K562 (cell line): Measurements from ENCODE around the gene GALNT18. TPM values are rescaled to one million over a fixed set of nuclear protein-coding genes. Genes with fewer than 3 reads are reported as not detected.
A peak's percentile ranks its signal among the peaks of the same experiment; 100 is the strongest.

Source experiments
- ATAC-seq: fragments of 200-7000 bp; cut with Tn5 transposase; 3 replicates; pipeline ENCODE4 v1.9.1; 2020; ENCODE audit warnings: moderate library complexity
- BruUV-seq: library from RNA; stranded (reverse); fragments of 400-500 nt; replicated peaks from 2 replicates; lab custom pipeline; 2021; lab: Mats Ljungman, UMichigan
- CTCF ChIA-PET: fragments of 300-600 bp; formaldehyde crosslinking; extraction: SDS; loops from one replicate; lab custom pipeline; 2021; ENCODE audit warnings: low intra/inter-chr PET ratio; lab: Yijun Ruan, JAX
- POLR2A ChIA-PET: fragments of 300-600, 350-650 bp; sonication (Branson Sonifier 250); formaldehyde crosslinking; extraction: SDS; loops from one replicate; lab custom pipeline; 2021; ENCODE audit warnings: antibody characterized with exemption, inconsistent platforms; lab: Yijun Ruan, JAX
- DNase-seq, 4 experiments: peaks; one replicate each; pipeline versions ENCODE4 v3.0.0 to v3.0.0-alpha.2; 2011 to 2018; ENCODE audit warnings: low spot score in 3 of 4, mixed read lengths in 3 of 4; ENCODE audit errors: extremely low read depth in 1 of 4
- FAIRE-seq: peaks from 2 replicates; lab custom pipeline; 2011; peaks lifted over from hg19 to GRCh38; lab: Jason Lieb, UNC
- H2AFZ ChIP-seq: 2 replicates; pipeline ENCODE4 v1.6.0; 2011; ENCODE audit warnings: low read depth, low read length, control low read depth, inconsistent platforms
- H3K27ac ChIP-seq: fragments of 200-600 bp; 3 replicates; pipeline ENCODE4 v1.8.0; 2011; ENCODE audit warnings: low read depth, mild to moderate bottlenecking, control low read depth, inconsistent platforms, low read length, moderate library complexity, mixed read lengths; ENCODE audit errors: extremely low read depth
- H3K27me3 ChIP-seq, 2 experiments: fragments of 300-600 bp in 1 of 2; 2 replicates in 1 of 2; 3 replicates in 1 of 2; pipeline versions ENCODE4 v1.6.0 to v1.8.0; 2011; ENCODE audit warnings: inconsistent platforms in 2 of 2, low read length in 2 of 2, mild to moderate bottlenecking in 1 of 2, mixed read lengths in 1 of 2, moderate library complexity in 1 of 2; ENCODE audit not compliant: control insufficient read depth in 2 of 2, insufficient read depth in 2 of 2
- H3K36me3 ChIP-seq: fragments of 300-600 bp; 3 replicates; pipeline ENCODE4 v1.8.0; 2011; ENCODE audit warnings: mild to moderate bottlenecking, low read length, inconsistent platforms; ENCODE audit not compliant: control insufficient read depth, insufficient read depth
- H3K4me1 ChIP-seq, 2 experiments: fragments of 200-600 bp in 1 of 2; replicated peaks in 1 of 2; 2 replicates in 1 of 2; 3 replicates in 1 of 2; pipeline versions ENCODE4 v1.5.1 to v1.8.0; 2011; ENCODE audit warnings: inconsistent platforms in 2 of 2, low read length in 2 of 2, mild to moderate bottlenecking in 1 of 2, mixed read lengths in 1 of 2, moderate library complexity in 1 of 2; ENCODE audit not compliant: control insufficient read depth in 2 of 2, insufficient read depth in 2 of 2
- H3K4me2 ChIP-seq: 2 replicates; pipeline ENCODE4 v1.6.1; 2011; ENCODE audit warnings: low read length, control low read depth, inconsistent platforms, mixed read lengths; ENCODE audit not compliant: insufficient read depth
- H3K4me3 ChIP-seq: fragments of 200-600 bp; sonication (generic), shearing (Covaris generic); 2 replicates; pipeline ENCODE4 v1.5.1; 2016; ENCODE audit warnings: control low read depth, inconsistent platforms
- H3K79me2 ChIP-seq: fragments of 200-600 bp; 3 replicates; pipeline ENCODE4 v1.8.0; 2011; ENCODE audit warnings: low read length, inconsistent platforms; ENCODE audit not compliant: control insufficient read depth, insufficient read depth
- H3K9ac ChIP-seq, 2 experiments: 2 replicates each; pipeline versions ENCODE4 v1.6.0 to v1.6.1; 2011; ENCODE audit warnings: low read depth in 2 of 2, low read length in 2 of 2, control low read depth in 1 of 2, inconsistent platforms in 1 of 2, mild to moderate bottlenecking in 1 of 2, mixed read lengths in 1 of 2; ENCODE audit not compliant: insufficient read depth in 1 of 2
- H3K9me1 ChIP-seq: one replicate; pipeline ENCODE4 v1.6.0; 2011; ENCODE audit warnings: inconsistent platforms, mild to moderate bottlenecking, low read length, moderate library complexity; ENCODE audit not compliant: control insufficient read depth, insufficient read depth
- H3K9me3 ChIP-seq: replicated peaks from 2 replicates; pipeline ENCODE4 v1.5.1; 2011; ENCODE audit warnings: low read depth, low read length, inconsistent platforms; ENCODE audit not compliant: control insufficient read depth, insufficient read depth
- H4K20me1 ChIP-seq: replicated peaks from 2 replicates; pipeline ENCODE4 v1.6.1; 2011; ENCODE audit warnings: low read length, inconsistent platforms, mixed read lengths; ENCODE audit not compliant: control insufficient read depth, insufficient read depth
- PHF8 ChIP-seq: fragments of 200-600 bp; sonication (generic); IDR thresholded peaks from 2 replicates; pipeline ENCODE4 v1.6.1; 2012; ENCODE audit warnings: mixed run types, mild to moderate bottlenecking, inconsistent platforms, low read length, moderate library complexity, borderline replicate concordance
- SOX6 ChIP-seq: fragments of 450-650 bp; IDR thresholded peaks from 2 replicates; pipeline ENCODE4 v1.6.1; 2014; ENCODE audit warnings: mild to moderate bottlenecking
- ZNF124 ChIP-seq: sonication (generic); formaldehyde crosslinking; IDR thresholded peaks from 2 replicates; pipeline ENCODE4 v1.8.1; 2022; ENCODE audit warnings: missing genetic modification reagents
- ZNF316 ChIP-seq: fragments of 450-650 bp; IDR thresholded peaks from 2 replicates; pipeline ENCODE4 v1.6.1; 2016
- ZNF766 ChIP-seq: fragments of 200-800 bp; sonication (Bioruptor generic); conservative IDR thresholded peaks from 2 replicates; pipeline ENCODE4 v1.6.1; 2016; ENCODE audit warnings: missing genetic modification characterization, missing compliant biosample characterization
- WGBS: fragments of 100-300 bp; shearing (Covaris generic); methylation state at CpG from one replicate; pipeline ENCODE4 v1.1.6; 2016; ENCODE audit warnings: low coverage, mixed read lengths; ENCODE audit not compliant: insufficient coverage; ENCODE audit errors: missing lambda C conversion rate; 5-methylcytosine and 5-hydroxymethylcytosine counted together
- in situ Hi-C: fragments of 300-500 bp; cut with MboI; formaldehyde crosslinking; loops from 4 replicates; pipeline ENCODE4 v1.15.0; 2018; ENCODE audit warnings: inconsistent platforms, mixed read lengths
- intact Hi-C: fragments of 100-400 bp; cut with micrococcal nuclease; formaldehyde crosslinking; loops from 2 replicates; pipeline ENCODE4 v1.14.2; 2022
- polyA plus RNA-seq, 8 experiments: library from polyadenylated mRNA; depleted of rRNA in 4 of 8; stranded (reverse) in 5 of 8; unstranded in 3 of 8; fragments of >200 nt; fragmentation: Nextera tagmentation in 2 of 8; fragmentation: Illumina TruSeq in 1 of 8; extraction: Ambion mirVana in 2 of 8; extraction: Trizol in 1 of 8; gene quantifications; 2 replicates each; pipeline versions ENCODE4 v1.2.1 to v1.2.3, GENCODE V29; 2011 to 2014; ENCODE audit warnings: inconsistent platforms in 1 of 8, missing spikeins in 1 of 8
- total RNA-seq, 7 experiments: library from RNA; depleted of rRNA in 6 of 7; stranded (reverse); fragments of >200 nt in 6 of 7; fragmentation: Illumina TruSeq in 2 of 7; extraction: Trizol in 2 of 7; gene quantifications; 2 replicates each; pipeline versions ENCODE4 v1.2.1 to v1.2.3, GENCODE V29; 2011 to 2021; ENCODE audit warnings: low replicate concordance in 1 of 7

GALNT18 gene
- total and polyA plus RNA-seq, 9 of the 15 experiments (the other 6 are each of a cell fraction or from before 2014, with no cell fraction given) = not detected

DNA sequence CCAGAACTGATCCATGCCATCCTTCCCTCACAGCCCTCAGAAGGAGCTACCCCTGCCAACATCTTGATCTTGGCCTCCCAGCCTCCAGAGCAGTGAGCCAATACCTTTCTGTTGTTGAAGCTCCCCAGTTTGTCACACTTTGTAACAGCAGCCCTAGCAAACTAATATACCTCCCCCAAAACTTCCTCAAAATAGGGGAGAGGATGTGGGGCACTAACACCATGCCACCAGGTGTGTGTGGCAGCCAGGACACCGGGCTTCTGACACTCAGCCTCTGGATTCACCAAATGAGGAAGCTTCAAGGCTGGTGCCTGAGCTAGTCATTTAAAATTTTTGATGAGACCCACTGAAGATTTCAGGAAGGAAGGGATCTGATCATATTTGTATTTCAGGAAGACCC, 353.7 kb downstream of the GALNT18 start:
- TF ChIP-seq ZNF766 (CRISPR knock-in tag) = no peak
- no peak for TF ChIP-seq PHF8
- in situ Hi-C loops = loop anchor here (25.0 kb wide), 1 partner anchor 481 kb away; no protein-coding TSS in a partner anchor
- 0% methylated on average over 1 of the region's 1 CpG for WGBS

DNA sequence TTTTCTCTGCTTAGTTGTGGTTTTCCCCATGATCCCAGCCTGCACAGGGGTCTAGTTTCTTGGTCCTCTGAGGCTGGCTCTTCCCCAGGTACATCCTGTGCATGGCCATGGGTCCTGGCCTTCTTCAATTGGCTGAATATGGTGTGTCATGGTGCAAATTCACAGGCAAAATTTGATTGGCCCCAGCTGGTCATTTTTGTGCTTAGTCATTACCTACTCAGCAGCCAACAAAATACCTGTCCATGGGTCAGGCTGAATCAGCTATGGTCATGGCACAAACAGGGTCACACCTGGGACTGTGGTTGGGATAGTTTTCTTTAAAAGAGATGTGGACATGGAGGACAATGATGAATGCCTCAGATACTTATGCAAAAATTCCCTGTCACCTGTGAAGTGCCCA, 354.5 kb downstream of the GALNT18 start:
- Histone ChIP-seq H3K36me3 (no peaks in the 10 kb centered on the region), H3K9me3 (no peaks in the 10 kb centered on the region), H3K4me3 (no peak overlapping the region), H3K4me1 (no peaks in the 10 kb centered on the region), H3K4me2 (no peak overlapping the region), H3K79me2 (no peaks in the 10 kb centered on the region), H3K9me1 (no peaks in the 10 kb centered on the region), H3K27me3 (peaks cover 0 to 1% of the 10 kb centered on the region in 2 experiments; a peak in 1 of 5 replicates), H3K9ac (0 out of 4 replicates have a peak overlapping the region, but pooled peaks of 1 of the 2 experiments have one; percentile 26), H3K27ac (no peak overlapping the region), H4K20me1 (no peaks in the 10 kb centered on the region), H2AFZ (no peak overlapping the region)
- DNase-seq = no peak
- TF ChIP-seq SOX6 (no peak), ZNF316 (peak; percentile 44; the same call in 1 of the 2 replicates), ZNF124 (no peak)
- ChIA-PET CTCF (no interaction called here), POLR2A (no interaction called here)
- BruUV-seq = no TSS peak
- in situ Hi-C loops = loop anchor here (25.0 kb wide), 1 partner anchor 480 kb away; no protein-coding TSS in a partner anchor
- intact Hi-C loops = loop anchor here (2.0 to 10.0 kb wide), 2 partner anchors 239 to 473 kb away; no protein-coding TSS in a partner anchor
- ATAC-seq = no peak
- no peak for FAIRE-seq

More for the DNA sequence above, 353.7 kb downstream of the GALNT18 start:
- H3K79me2 ChIP-seq = no peaks in the 10 kb centered on the region
- no peaks in the 10 kb centered on the region for H3K36me3 ChIP-seq
- intact Hi-C loops = loop anchor here (10.0 kb wide), 1 partner anchor 473 kb away; no protein-coding TSS in a partner anchor
- BruUV-seq = no TSS peak
- no peak overlapping the region for H2AFZ ChIP-seq
- no peak overlapping the region for H3K4me2 ChIP-seq
- H3K4me3 ChIP-seq = no peak overlapping the region
- no peak overlapping the region for H3K9ac ChIP-seq
- no peaks in the 10 kb centered on the region for H3K9me3 ChIP-seq
- ChIA-PET POLR2A (interaction anchor here (0.5 kb wide), 1 partner anchor 10 kb away, joined by 4 read pairs; no protein-coding TSS in a partner anchor), CTCF (interaction anchor here (0.6 kb wide), 1 partner anchor 25 kb away, joined by 3 read pairs; no protein-coding TSS in a partner anchor)
- H3K27ac ChIP-seq = no peak overlapping the region
- no peaks in the 10 kb centered on the region for H3K4me1 ChIP-seq
- FAIRE-seq (no peak), ATAC-seq (no peak), DNase-seq (no peak)
- no peaks in the 10 kb centered on the region for H4K20me1 ChIP-seq
- H3K9me1 ChIP-seq = no peaks in the 10 kb centered on the region
- peaks cover 0 to 6% of the 10 kb centered on the region in 2 experiments; a peak in 1 of 5 replicates for H3K27me3 ChIP-seq
